ENCODE results near the gene NDUFS1.

- no peak for TF ChIP-seq EZH2 (IDR thresholded peaks at IDR 0.05; ENCODE audit: borderline replicate concordance, insufficient read depth, low read depth, low read length, poor library complexity, severe bottlenecking)
- TF ChIP-seq, protein P1, sequence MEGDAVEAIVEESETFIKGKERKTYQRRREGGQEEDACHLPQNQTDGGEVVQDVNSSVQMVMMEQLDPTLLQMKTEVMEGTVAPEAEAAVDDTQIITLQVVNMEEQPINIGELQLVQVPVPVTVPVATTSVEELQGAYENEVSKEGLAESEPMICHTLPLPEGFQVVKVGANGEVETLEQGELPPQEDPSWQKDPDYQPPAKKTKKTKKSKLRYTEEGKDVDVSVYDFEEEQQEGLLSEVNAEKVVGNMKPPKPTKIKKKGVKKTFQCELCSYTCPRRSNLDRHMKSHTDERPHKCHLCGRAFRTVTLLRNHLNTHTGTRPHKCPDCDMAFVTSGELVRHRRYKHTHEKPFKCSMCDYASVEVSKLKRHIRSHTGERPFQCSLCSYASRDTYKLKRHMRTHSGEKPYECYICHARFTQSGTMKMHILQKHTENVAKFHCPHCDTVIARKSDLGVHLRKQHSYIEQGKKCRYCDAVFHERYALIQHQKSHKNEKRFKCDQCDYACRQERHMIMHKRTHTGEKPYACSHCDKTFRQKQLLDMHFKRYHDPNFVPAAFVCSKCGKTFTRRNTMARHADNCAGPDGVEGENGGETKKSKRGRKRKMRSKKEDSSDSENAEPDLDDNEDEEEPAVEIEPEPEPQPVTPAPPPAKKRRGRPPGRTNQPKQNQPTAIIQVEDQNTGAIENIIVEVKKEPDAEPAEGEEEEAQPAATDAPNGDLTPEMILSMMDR (IDR thresholded peaks at IDR 0.05) = no peak
These were observed 91.0 kb downstream of the NDUFS1 start for GRCh38 chr2:206068207-206068606.

Measured in B cell (primary cell).